Cardiac muscle cell (in vitro differentiated cells and primary cell): ENCODE data around the gene EVX2. TPM values are rescaled to one million over a fixed set of nuclear protein-coding genes. Genes with fewer than 3 reads are reported as not detected.

Source experiments
- DNase-seq, 2 donors: peaks; one replicate each; pipeline versions ENCODE4 v3.0.0 to v3.0.0-alpha.2; 2010 to 2017; ENCODE audit warnings: low read depth in 1 of 2, low spot score in 1 of 2
- H3K27ac ChIP-seq: fragments of 200-600 bp; sonication (generic); 2 replicates; pipeline ENCODE4 v1.5.1; 2016
- H3K27me3 ChIP-seq: fragments of 200-600 bp; sonication (generic); 2 replicates; pipeline ENCODE4 v1.6.0; 2016; ENCODE audit warnings: control low read depth
- H3K36me3 ChIP-seq: fragments of 200-600 bp; sonication (generic); 2 replicates; pipeline ENCODE4 v1.5.1; 2016; ENCODE audit warnings: control low read depth
- H3K4me1 ChIP-seq: fragments of 200-600 bp; sonication (generic); 2 replicates; pipeline ENCODE4 v1.8.1; 2017; ENCODE audit warnings: low read depth, mild to moderate bottlenecking, mixed run types
- H3K4me3 ChIP-seq: fragments of 200-600 bp; sonication (generic); 2 replicates; pipeline ENCODE4 v1.5.1; 2016; ENCODE audit warnings: mild to moderate bottlenecking
- H3K9me3 ChIP-seq: fragments of 200-600 bp; sonication (generic); 2 replicates; pipeline ENCODE4 v1.5.1; 2017; ENCODE audit warnings: low read depth, mild to moderate bottlenecking, control low read depth
- CTCF ChIP-seq: IDR thresholded peaks from 2 replicates; pipeline ENCODE4 v1.5.1; 2012; ENCODE audit warnings: low read depth, mild to moderate bottlenecking, low read length
- polyA plus RNA-seq: library from polyadenylated mRNA; unstranded; fragments of >200 nt; fragmentation: Nextera tagmentation; extraction: Ambion mirVana; gene quantifications from 2 replicates; pipeline ENCODE4 v1.2.1, GENCODE V29; 2016
- total RNA-seq: library from RNA; depleted of rRNA; stranded (reverse); fragments of >200 nt; gene quantifications from 2 replicates; pipeline ENCODE4 v1.2.3, GENCODE V29; 2016

The EVX2 gene
- total and polyA plus RNA-seq, 2 experiments from 2014 or later: 0.06 to 0.28 TPM

GRCh38 chr2:176091329-176092258 lies 7.8 kb upstream of the EVX2 start:
- peaks cover 100% of the 10 kb centered on the region for H3K27me3 ChIP-seq
- H3K4me3 ChIP-seq: no peak overlapping the region
- TF ChIP-seq CTCF: no peak
- no peak overlapping the region for H3K27ac ChIP-seq
- no peaks in the 10 kb centered on the region for H3K9me3 ChIP-seq
- no peak for DNase-seq
- H3K4me1 ChIP-seq: no peaks in the 10 kb centered on the region
- H3K36me3 ChIP-seq: no peaks in the 10 kb centered on the region

GRCh38 chr2:176090862-176091261 lies 7.1 kb upstream of the EVX2 start:
- Histone ChIP-seq H3K36me3 (no peaks in the 10 kb centered on the region), H3K4me1 (peaks cover 3% of the 10 kb centered on the region), H3K4me3 (no peak overlapping the region), H3K27me3 (peaks cover 100% of the 10 kb centered on the region), H3K27ac (no peak overlapping the region), H3K9me3 (no peaks in the 10 kb centered on the region)
- TF ChIP-seq CTCF: no peak
- no peak for DNase-seq

- H3K27ac ChIP-seq: no peak overlapping the region
- peaks cover 8% of the 10 kb centered on the region for H3K4me1 ChIP-seq
- H3K27me3 ChIP-seq: peaks cover 100% of the 10 kb centered on the region
Measured at GRCh38 chr2:176089843-176090395, 6.2 kb upstream of the EVX2 start.

GRCh38 chr2:176088937-176089842 lies 5.4 kb upstream of the EVX2 start:
- no peak overlapping the region for H3K4me3 ChIP-seq
- no peaks in the 10 kb centered on the region for H3K9me3 ChIP-seq
- TF ChIP-seq CTCF: no peak
- no peak overlapping the region for H3K27ac ChIP-seq
- no peak for DNase-seq
- H3K4me1 ChIP-seq: peaks cover 8% of the 10 kb centered on the region
- H3K36me3 ChIP-seq: no peaks in the 10 kb centered on the region
- peaks cover 100% of the 10 kb centered on the region for H3K27me3 ChIP-seq

More at GRCh38 chr2:176089843-176090395, 6.2 kb upstream of the EVX2 start:
- Histone ChIP-seq H3K4me3 (no peak overlapping the region), H3K9me3 (no peaks in the 10 kb centered on the region), H3K36me3 (no peaks in the 10 kb centered on the region)
- TF ChIP-seq CTCF: no peak
- no peak for DNase-seq

- Histone ChIP-seq H3K36me3 (no peaks in the 10 kb centered on the region), H3K27ac (no peak overlapping the region), H3K4me3 (peak overlapping the region; percentile 32), H3K4me1 (peaks cover 8% of the 10 kb centered on the region), H3K27me3 (peaks cover 100% of the 10 kb centered on the region), H3K9me3 (no peaks in the 10 kb centered on the region)
- peak; percentile 48 to 77 for DNase-seq
- TF ChIP-seq CTCF: peak; percentile 77
Measured at GRCh38 chr2:176088048-176088936, 4.5 kb upstream of the EVX2 start.
